Keratinocyte (primary cell): ENCODE data around the gene ZNF747.

Source experiments
- CTCF ChIP-seq, 3 experiments: IDR thresholded peaks in 1 of 3; conservative IDR thresholded peaks in 1 of 3; optimal IDR thresholded peaks in 1 of 3; 2 replicates in 2 of 3; 3 replicates in 1 of 3; pipeline versions ENCODE3 to v1.5.1; 2011; ENCODE audit warnings: low read length in 3 of 3, mild to moderate bottlenecking in 3 of 3, moderate library complexity in 2 of 3, control low read depth in 1 of 3, inconsistent platforms in 1 of 3; ENCODE audit not compliant: insufficient read depth in 2 of 3; ENCODE audit errors: extremely low read depth in 1 of 3
- EZH2 ChIP-seq: IDR thresholded peaks from one replicate; pipeline ENCODE4 v1.6.1; 2012; ENCODE audit warnings: inconsistent platforms, mild to moderate bottlenecking, low read length, moderate library complexity

- TF ChIP-seq CTCF (optimal IDR thresholded peaks at IDR 0.05 in 1 of 3, IDR thresholded peaks at IDR 0.05 in 1 of 3, conservative IDR thresholded peaks at IDR 0.05 in 1 of 3; ENCODE audit: extremely low read depth in 1 of 3, insufficient read depth in 2 of 3, low read length in 3 of 3) (no peak), EZH2 (no peak)
Measured at GRCh38 chr16:30546115-30546514, 11.5 kb upstream of the ZNF747 start.
